ENCODE measurements around the gene OPCML. TPM values are rescaled to one million over a fixed set of nuclear protein-coding genes. Genes with fewer than 3 reads are reported as not detected.

OPCML gene
- total and polyA plus RNA-seq, 2 experiments from 2014 or later = 1.2 to 4.4 TPM

DNA sequence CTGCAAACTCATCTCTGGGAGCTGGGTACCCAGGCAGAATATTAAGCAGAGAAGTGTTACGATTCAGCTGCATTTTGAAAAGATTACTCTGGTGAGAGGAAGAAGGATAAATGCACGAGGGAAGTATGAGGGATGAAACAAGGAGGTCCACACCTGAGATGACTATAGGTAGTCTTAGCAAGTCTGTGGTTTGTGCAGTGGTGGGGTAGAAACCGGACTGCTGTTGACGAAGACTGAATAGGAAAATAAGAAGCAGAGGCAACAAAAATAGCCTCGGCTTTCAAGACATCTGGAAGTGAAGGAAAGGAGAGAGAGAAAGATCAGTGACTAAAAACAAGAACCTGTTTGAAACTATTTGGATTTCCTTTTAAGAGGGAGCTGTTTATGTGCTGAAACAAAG, 810.8 kb downstream of the OPCML start (continued):
- TF ChIP-seq, protein P1, sequence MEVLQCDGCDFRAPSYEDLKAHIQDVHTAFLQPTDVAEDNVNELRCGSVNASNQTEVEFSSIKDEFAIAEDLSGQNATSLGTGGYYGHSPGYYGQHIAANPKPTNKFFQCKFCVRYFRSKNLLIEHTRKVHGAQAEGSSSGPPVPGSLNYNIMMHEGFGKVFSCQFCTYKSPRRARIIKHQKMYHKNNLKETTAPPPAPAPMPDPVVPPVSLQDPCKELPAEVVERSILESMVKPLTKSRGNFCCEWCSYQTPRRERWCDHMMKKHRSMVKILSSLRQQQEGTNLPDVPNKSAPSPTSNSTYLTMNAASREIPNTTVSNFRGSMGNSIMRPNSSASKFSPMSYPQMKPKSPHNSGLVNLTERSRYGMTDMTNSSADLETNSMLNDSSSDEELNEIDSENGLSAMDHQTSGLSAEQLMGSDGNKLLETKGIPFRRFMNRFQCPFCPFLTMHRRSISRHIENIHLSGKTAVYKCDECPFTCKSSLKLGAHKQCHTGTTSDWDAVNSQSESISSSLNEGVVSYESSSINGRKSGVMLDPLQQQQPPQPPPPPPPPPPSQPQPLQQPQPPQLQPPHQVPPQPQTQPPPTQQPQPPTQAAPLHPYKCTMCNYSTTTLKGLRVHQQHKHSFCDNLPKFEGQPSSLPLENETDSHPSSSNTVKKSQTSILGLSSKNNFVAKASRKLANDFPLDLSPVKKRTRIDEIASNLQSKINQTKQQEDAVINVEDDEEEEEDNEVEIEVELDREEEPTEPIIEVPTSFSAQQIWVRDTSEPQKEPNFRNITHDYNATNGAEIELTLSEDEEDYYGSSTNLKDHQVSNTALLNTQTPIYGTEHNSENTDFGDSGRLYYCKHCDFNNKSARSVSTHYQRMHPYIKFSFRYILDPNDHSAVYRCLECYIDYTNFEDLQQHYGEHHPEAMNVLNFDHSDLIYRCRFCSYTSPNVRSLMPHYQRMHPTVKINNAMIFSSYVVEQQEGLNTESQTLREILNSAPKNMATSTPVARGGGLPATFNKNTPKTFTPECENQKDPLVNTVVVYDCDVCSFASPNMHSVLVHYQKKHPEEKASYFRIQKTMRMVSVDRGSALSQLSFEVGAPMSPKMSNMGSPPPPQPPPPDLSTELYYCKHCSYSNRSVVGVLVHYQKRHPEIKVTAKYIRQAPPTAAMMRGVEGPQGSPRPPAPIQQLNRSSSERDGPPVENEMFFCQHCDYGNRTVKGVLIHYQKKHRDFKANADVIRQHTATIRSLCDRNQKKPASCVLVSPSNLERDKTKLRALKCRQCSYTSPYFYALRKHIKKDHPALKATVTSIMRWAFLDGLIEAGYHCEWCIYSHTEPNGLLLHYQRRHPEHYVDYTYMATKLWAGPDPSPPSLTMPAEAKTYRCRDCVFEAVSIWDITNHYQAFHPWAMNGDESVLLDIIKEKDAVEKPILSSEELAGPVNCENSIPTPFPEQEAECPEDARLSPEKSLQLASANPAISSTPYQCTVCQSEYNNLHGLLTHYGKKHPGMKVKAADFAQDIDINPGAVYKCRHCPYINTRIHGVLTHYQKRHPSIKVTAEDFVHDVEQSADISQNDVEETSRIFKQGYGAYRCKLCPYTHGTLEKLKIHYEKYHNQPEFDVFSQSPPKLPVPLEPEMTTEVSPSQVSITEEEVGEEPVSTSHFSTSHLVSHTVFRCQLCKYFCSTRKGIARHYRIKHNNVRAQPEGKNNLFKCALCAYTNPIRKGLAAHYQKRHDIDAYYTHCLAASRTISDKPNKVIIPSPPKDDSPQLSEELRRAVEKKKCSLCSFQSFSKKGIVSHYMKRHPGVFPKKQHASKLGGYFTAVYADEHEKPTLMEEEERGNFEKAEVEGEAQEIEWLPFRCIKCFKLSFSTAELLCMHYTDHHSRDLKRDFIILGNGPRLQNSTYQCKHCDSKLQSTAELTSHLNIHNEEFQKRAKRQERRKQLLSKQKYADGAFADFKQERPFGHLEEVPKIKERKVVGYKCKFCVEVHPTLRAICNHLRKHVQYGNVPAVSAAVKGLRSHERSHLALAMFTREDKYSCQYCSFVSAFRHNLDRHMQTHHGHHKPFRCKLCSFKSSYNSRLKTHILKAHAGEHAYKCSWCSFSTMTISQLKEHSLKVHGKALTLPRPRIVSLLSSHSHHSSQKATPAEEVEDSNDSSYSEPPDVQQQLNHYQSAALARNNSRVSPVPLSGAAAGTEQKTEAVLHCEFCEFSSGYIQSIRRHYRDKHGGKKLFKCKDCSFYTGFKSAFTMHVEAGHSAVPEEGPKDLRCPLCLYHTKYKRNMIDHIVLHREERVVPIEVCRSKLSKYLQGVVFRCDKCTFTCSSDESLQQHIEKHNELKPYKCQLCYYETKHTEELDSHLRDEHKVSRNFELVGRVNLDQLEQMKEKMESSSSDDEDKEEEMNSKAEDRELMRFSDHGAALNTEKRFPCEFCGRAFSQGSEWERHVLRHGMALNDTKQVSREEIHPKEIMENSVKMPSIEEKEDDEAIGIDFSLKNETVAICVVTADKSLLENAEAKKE (CRISPR knock-in tag; IDR thresholded peaks at IDR 0.05) = no peak
- TF ChIP-seq POLR2AphosphoS5 (IDR thresholded peaks at IDR 0.05; ENCODE audit: low read depth) (no peak), CTCF (conservative IDR thresholded peaks at IDR 0.05; ENCODE audit: low read depth in 2 of 2) (no peak), STAT1 (IDR thresholded peaks at IDR 0.05; ENCODE audit: unreplicated experiment) (no peak)

DNA sequence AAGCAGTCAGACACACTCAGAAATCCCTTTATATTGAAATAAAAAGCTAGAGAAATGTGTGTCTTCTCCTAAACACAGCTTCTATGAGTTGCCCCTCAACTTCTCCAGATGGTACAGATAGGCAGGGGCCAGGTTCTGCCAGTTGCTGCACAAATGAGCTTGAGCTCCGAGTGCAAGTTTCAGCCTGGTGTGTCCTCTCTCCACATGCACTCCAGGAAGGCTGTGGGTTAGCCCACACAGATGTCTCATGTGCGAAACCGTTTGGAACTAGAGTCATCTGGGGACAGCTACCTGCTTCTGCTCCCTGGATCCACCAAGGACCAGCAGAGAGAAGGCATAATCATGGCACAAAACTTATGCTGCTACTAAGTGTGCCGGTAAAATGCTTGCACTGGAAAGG, 812.6 kb downstream of the OPCML start:
- DNase-seq (ENCODE audit: low spot score) (no peak), ATAC-seq (no peak)
- H3K27me3 Mint-ChIP-seq (ENCODE audit: insufficient read depth, low read depth, poor library complexity) = peaks cover 13% of the 10 kb centered on the region
- H3K27ac ChIP-seq (ENCODE audit: low read depth) = no peak overlapping the region
- no peaks in the 10 kb centered on the region for H3K36me3 ChIP-seq (ENCODE audit: insufficient read depth)
- no peaks in the 10 kb centered on the region for H4K20me1 ChIP-seq (replicated peaks; ENCODE audit: insufficient read depth)
- no peak overlapping the region for H3K27ac Mint-ChIP-seq
- peaks cover 9% of the 10 kb centered on the region for H3K9me3 Mint-ChIP-seq
- no peak overlapping the region for H3K4me3 ChIP-seq
- no peaks in the 10 kb centered on the region for H3F3A ChIP-seq (replicated peaks; ENCODE audit: low read depth)
- H3K79me2 ChIP-seq (replicated peaks; ENCODE audit: insufficient read depth) = no peaks in the 10 kb centered on the region
- H3K4me2 ChIP-seq = no peak overlapping the region
- H2AFZ ChIP-seq = no peak overlapping the region
- no peak overlapping the region for H3K4me3 Mint-ChIP-seq
- no peaks in the 10 kb centered on the region for H3K4me1 ChIP-seq (ENCODE audit: insufficient read depth)
- no peaks in the 10 kb centered on the region for H3K27me3 ChIP-seq (ENCODE audit: insufficient read depth)
- H3K4me1 Mint-ChIP-seq = peaks cover 15% of the 10 kb centered on the region
- H3K9me2 ChIP-seq (ENCODE audit: insufficient read depth) = peaks cover 3% of the 10 kb centered on the region; the same call in 1 of the 2 replicates
- H3K36me3 Mint-ChIP-seq (ENCODE audit: low read depth) = no peaks in the 10 kb centered on the region
- TF ChIP-seq, protein P2, sequence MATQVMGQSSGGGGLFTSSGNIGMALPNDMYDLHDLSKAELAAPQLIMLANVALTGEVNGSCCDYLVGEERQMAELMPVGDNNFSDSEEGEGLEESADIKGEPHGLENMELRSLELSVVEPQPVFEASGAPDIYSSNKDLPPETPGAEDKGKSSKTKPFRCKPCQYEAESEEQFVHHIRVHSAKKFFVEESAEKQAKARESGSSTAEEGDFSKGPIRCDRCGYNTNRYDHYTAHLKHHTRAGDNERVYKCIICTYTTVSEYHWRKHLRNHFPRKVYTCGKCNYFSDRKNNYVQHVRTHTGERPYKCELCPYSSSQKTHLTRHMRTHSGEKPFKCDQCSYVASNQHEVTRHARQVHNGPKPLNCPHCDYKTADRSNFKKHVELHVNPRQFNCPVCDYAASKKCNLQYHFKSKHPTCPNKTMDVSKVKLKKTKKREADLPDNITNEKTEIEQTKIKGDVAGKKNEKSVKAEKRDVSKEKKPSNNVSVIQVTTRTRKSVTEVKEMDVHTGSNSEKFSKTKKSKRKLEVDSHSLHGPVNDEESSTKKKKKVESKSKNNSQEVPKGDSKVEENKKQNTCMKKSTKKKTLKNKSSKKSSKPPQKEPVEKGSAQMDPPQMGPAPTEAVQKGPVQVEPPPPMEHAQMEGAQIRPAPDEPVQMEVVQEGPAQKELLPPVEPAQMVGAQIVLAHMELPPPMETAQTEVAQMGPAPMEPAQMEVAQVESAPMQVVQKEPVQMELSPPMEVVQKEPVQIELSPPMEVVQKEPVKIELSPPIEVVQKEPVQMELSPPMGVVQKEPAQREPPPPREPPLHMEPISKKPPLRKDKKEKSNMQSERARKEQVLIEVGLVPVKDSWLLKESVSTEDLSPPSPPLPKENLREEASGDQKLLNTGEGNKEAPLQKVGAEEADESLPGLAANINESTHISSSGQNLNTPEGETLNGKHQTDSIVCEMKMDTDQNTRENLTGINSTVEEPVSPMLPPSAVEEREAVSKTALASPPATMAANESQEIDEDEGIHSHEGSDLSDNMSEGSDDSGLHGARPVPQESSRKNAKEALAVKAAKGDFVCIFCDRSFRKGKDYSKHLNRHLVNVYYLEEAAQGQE (IDR thresholded peaks at IDR 0.05; ENCODE audit: unreplicated experiment) = no peak
- TF ChIP-seq STAT1 (IDR thresholded peaks at IDR 0.05; ENCODE audit: unreplicated experiment) = no peak
- no peak for TF ChIP-seq EZH2 (IDR thresholded peaks at IDR 0.05; ENCODE audit: low read depth, unreplicated experiment)

All from GM23338 (cell line).